AG04449 (cell line): Measurements from ENCODE around the gene GJB5.

ENCODE experiments used
- CTCF ChIA-PET: fragments of 350-600 bp; formaldehyde crosslinking; extraction: SDS; loops from one replicate; lab custom pipeline; 2021; ENCODE audit warnings: antibody characterized with exemption; lab: Yijun Ruan, JAX
- POLR2A ChIA-PET: fragments of 400-600, 350-600 bp; formaldehyde crosslinking; extraction: SDS; loops from one replicate; lab custom pipeline; 2020; ENCODE audit warnings: antibody characterized with exemption, inconsistent platforms; lab: Yijun Ruan, JAX
- DNase-seq: peaks from one replicate; pipeline ENCODE4 v3.0.0-alpha.2; 2010; ENCODE audit warnings: low read depth, low spot score
- H3K4me3 ChIP-seq: 2 replicates; pipeline ENCODE4 v1.5.1; 2011; ENCODE audit warnings: low read depth, mild to moderate bottlenecking, control low read depth, low read length
- TF ChIP-seq, protein P1 (sequence below): IDR thresholded peaks from one replicate; pipeline ENCODE4 v1.5.1; 2011; ENCODE audit warnings: mild to moderate bottlenecking, moderate library complexity, low read length, control low read depth, inconsistent platforms; ENCODE audit not compliant: insufficient read depth; ENCODE audit errors: missing control alignments

The GJB5 gene

DNA sequence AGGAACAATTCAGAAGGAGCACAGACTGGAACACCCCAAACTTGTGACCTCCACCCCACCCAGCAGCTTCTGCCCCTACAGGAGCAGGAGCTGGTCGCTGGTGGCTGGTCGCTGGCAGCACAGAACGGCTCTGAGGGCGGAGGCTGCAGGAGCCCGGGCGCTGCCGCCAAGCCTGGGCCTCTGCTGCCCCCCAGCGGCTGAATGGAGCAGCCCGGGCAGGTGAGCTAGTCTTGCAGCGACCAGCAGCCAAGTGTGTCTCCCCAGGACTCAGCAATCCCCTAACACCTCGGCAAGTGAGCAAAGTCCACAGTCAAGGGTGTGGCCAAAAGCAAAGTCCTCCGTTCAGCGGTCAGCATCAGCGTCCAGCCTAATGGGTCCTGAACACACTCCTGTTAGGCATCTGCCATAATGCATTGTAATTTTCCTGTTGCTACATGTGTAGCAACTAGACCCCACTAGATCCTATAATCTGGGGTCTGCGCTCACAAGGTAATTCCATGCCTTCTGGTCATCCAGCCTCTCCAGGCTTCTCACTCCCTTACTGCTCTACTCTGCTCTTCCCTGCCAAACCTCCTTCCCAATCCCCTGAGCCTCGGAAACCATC, 12.1 kb upstream of the GJB5 start:
- DNase-seq, result no peak
- H3K4me3 ChIP-seq, result no peak overlapping the region
- ChIA-PET CTCF (interaction anchor here (0.6 to 4.0 kb wide), 29 partner anchors 8 to 1148 kb away, joined by 3 to 40 read pairs (median 4); partner anchors contain the start of gene GJB5), POLR2A (no interaction called here)
- TF ChIP-seq, protein P1, sequence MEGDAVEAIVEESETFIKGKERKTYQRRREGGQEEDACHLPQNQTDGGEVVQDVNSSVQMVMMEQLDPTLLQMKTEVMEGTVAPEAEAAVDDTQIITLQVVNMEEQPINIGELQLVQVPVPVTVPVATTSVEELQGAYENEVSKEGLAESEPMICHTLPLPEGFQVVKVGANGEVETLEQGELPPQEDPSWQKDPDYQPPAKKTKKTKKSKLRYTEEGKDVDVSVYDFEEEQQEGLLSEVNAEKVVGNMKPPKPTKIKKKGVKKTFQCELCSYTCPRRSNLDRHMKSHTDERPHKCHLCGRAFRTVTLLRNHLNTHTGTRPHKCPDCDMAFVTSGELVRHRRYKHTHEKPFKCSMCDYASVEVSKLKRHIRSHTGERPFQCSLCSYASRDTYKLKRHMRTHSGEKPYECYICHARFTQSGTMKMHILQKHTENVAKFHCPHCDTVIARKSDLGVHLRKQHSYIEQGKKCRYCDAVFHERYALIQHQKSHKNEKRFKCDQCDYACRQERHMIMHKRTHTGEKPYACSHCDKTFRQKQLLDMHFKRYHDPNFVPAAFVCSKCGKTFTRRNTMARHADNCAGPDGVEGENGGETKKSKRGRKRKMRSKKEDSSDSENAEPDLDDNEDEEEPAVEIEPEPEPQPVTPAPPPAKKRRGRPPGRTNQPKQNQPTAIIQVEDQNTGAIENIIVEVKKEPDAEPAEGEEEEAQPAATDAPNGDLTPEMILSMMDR, result peak; percentile 99

DNA sequence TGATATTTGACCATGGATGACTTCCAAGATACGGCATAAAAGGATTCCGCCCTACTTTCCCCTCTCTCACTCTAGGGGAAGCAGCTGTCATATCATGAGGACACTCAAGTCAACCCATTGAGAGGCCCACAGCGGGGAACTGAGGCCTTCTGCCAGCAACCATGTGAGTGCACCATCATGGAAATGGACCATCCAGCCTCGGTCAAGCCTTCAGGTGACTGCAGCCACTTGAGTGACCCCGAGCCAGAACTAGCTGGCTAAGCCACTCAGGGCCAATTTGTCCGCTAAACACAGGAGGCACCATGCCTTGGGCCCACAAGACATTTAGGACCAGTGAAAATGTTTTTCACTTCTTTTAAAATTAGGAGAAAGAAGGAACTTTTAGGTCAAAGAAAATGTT, 11.1 kb upstream of the GJB5 start:
- CTCF ChIA-PET, result interaction anchor here (0.8 to 4.0 kb wide), 17 partner anchors 7 to 1149 kb away, joined by 3 to 40 read pairs (median 4); partner anchors contain the start of gene GJB5
- POLR2A ChIA-PET, result no interaction called here
- TF ChIP-seq, protein P1, result no peak
- no peak for DNase-seq
- H3K4me3 ChIP-seq, result no peak overlapping the region

DNA sequence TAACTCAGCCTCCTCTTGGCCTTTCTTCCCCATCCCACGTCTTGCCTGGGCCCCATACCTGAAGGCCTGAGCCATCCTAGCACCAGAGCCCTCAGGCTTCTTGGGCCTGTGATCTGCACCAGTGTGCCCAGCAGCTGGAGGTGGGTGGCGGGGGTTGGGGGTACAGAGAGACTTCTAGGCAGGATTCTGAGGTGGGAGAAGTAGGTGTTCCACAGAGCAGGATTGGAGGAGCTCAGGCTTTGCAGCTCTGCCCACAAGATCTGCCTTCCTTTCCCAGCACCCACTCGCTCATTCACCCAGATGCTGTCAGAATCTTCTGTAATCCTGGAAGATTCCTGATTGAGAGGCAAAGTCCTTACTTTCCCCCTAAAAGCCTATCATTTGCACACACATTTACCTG, 10.0 kb upstream of the GJB5 start:
- ChIA-PET POLR2A (no interaction called here), CTCF (interaction anchor here (0.8 to 4.0 kb wide), 7 partner anchors 9 to 1150 kb away, joined by 3 to 40 read pairs (median 6); partner anchors contain the start of gene GJB5)
- H3K4me3 ChIP-seq, result no peak overlapping the region
- TF ChIP-seq, protein P1, result no peak
- no peak for DNase-seq

DNA sequence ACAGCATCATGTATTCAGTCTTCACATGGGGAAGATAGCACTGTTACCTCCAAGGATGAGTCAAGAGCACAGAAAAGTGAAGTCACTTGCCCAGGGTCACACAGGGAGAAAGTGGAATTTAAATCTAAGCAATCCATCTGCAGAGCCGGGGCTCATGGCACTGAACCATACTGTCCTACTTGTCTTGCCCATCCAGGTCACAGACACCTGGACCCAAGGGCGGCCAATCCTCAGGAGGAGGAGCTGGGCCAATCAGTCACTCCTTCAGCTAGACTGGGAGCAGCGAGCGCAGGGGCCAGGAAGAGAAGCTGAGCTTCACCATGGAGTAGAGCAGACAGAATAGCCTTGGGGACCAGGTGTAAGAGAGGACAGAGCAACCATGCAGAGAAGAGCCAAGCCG, 9.2 kb upstream of the GJB5 start:
- H3K4me3 ChIP-seq, result no peak overlapping the region
- ChIA-PET POLR2A (no interaction called here), CTCF (interaction anchor here (1.0 to 1.1 kb wide), 2 partner anchors 18 to 1010 kb away, joined by 3 read pairs; no protein-coding TSS in a partner anchor)
- TF ChIP-seq, protein P1, result no peak
- DNase-seq, result no peak

DNA sequence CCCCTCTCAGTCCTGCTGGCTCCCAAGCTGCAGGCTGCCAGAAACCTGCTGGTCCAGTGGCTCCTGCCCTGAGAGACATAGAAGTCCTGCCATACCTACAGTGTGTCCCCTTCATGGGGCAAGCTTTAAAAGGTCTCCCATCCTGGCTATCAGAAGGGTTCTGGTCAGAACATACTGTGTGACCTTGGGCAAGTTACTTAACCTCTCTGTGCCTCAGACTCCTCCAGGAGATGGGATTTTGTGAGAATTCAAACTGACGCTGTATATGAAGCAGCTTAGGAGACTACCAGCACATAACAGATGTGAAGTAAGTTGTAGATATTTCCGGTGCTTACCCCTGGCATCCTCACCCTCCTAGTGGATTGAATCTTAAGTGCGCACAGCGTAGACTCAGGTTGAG, 8.7 kb upstream of the GJB5 start:
- H3K4me3 ChIP-seq, result no peak overlapping the region
- POLR2A ChIA-PET, result no interaction called here
- CTCF ChIA-PET, result interaction anchor here (1.0 to 1.3 kb wide), 3 partner anchors 18 to 1115 kb away, joined by 3 to 4 read pairs (median 3); no protein-coding TSS in a partner anchor
- TF ChIP-seq, protein P1, result no peak
- DNase-seq, result no peak

DNA sequence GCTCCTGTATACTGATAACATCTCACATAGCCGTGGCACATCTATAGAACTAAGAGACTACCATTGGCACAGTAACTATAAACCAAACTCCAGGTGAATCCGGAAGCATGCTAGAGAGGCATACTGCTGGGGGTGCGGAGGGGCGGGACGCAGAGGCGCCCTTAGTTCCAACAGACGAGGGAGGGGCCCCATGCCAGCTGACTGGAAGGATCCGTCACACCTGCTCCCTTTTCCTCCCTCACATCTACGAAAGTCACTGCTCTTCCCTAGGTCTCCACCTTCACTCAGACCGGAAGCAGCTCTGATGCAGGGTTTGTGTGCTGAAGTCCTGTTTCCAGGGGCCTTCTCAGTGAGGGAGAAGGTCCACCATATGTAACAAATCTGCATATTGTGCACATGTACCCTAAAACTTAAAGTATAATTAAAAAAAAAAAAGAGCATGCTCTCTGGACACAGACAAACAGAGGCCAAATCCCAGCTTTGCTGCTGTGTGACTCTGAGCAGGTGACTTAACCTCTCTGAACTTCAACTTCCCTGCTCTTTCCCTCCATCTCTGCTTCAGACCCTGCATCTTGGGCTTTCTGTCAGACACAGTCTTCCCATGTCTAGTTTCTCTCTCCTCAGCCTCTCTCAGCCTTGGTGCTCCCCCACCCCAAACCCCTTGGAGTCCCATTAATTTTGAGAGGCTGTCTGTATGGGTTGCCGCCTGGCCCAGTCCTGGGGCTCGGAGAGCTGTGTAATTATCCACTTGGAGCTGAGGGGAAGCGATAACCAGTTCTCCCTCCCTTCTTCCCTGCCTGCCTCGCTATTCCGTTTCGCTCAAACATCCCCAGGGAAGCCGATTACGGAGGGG, 7.8 kb upstream of the GJB5 start:
- POLR2A ChIA-PET, result no interaction called here
- TF ChIP-seq, protein P1, result no peak
- no peak for DNase-seq
- H3K4me3 ChIP-seq, result no peak overlapping the region
- CTCF ChIA-PET, result interaction anchor here (1.3 kb wide), 1 partner anchor 1116 kb away, joined by 4 read pairs; no protein-coding TSS in a partner anchor
